HFFc6 (cell line): ENCODE results near the gene SHISA5. TPM values are rescaled to one million over a fixed set of nuclear protein-coding genes. Genes with fewer than 3 reads are reported as not detected.

Experiments used
- DNase-seq: peaks from one replicate; pipeline ENCODE4 v3.0.0-alpha.2; 2018
- H3K27ac Mint-ChIP-seq: 2 replicates; pipeline ENCODE4 v1.8.0; 2020; ENCODE audit warnings: mild to moderate bottlenecking, mixed read lengths
- H3K27me3 Mint-ChIP-seq: 2 replicates; pipeline ENCODE4 v1.8.0; 2021; ENCODE audit warnings: mild to moderate bottlenecking, moderate library complexity, mixed read lengths; ENCODE audit not compliant: insufficient read depth
- H3K36me3 Mint-ChIP-seq: 2 replicates; pipeline ENCODE4 v1.8.0; 2021; ENCODE audit warnings: low read depth, mixed read lengths
- H3K4me1 Mint-ChIP-seq: 2 replicates; pipeline ENCODE4 v1.8.0; 2020; ENCODE audit warnings: low read depth, mixed read lengths
- H3K4me3 Mint-ChIP-seq: 2 replicates; pipeline ENCODE4 v1.8.0; 2020; ENCODE audit warnings: mild to moderate bottlenecking, moderate library complexity, mixed read lengths
- H3K9me3 Mint-ChIP-seq: 2 replicates; pipeline ENCODE4 v1.8.0; 2020; ENCODE audit warnings: mild to moderate bottlenecking, mixed read lengths
- total RNA-seq, 6 experiments: library from RNA; stranded (reverse); fragmentation: NEBNext Ultra II Directional; extraction: Animal tissue kit (Norgen Biotek cat#: 25700); gene quantifications; 2 replicates in 1 of 6; 3 replicates in 5 of 6; pipeline ENCODE4 v1.2.3, GENCODE V29; 2021
- TF ChIP-seq, protein P1 (sequence below): fragments of 200-600 bp; sonication (generic); IDR thresholded peaks from 2 replicates; pipeline ENCODE4 v1.5.0; 2021; ENCODE audit warnings: antibody characterized with exemption, mild to moderate bottlenecking

SHISA5 gene
- total RNA-seq, 6 experiments from 2014 or later = 266 to 286 (median 277) TPM

DNA sequence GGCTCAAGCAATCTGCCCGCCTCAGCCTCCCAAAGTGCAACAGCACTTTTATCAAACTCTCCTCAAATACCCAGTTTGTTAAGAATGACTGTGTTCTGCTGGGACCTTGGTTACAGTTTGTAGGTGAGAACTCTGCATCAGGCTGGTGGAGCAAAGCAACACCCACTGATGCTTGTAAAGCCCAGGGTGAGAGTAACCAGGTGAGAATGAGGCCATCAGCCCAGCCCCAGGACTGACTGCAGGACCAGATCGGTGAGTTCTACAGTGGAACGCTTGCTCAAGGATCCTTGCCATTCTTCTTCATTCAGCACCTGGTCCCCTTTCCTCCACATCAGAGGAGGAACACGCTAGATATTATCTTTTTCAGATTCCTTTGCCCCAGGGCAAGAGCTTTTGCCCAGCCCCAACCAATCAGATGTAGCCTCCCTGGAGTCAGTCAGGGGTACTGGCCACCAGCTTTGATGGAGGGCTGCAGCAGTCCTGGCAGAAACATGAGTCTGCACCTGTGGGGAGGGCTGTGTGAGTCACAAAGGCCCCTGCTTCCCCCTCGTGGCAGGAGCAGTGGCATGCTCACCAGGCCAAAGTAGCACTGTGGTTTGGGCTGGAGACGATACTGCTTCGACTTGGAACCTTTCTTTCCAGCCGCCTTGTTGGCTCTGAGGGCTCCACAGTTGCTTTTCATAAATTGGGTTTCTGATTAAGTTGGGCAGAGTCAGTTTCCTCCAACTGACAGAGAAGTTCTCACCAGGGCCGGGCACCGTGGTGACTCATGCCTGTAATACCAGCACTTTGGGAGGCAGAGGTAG, 3.5 kb upstream of the SHISA5 start:
- peak overlapping the region; percentile 72 for H3K27ac Mint-ChIP-seq

DNA sequence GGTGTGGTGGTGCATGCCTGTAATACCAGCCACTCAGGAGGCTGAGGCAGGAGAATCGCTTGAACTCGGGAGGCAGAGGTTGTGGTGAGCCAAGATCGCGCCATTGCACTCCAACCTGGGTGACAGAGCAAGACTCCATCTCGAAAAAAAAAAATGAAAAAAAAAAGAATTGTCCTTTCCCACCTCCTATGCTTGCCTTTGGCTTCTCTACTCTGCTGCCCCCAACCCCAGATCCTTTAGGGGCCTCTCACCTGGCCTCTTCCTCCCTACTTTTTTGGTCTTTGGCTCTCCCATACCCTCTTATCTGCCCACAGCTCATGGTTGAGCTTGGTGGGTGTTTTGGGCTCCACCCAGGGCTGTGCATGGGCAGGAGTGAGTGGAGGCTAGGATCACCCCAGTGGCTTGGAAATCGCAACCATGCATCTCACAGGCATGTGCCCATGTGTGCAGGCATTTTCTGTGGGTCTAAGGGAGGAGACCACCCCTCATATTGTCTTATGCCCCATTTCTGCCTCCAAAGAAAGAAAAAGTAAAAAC, 2.1 kb upstream of the SHISA5 start:
- Mint-ChIP-seq H3K27ac (no peak overlapping the region; the same call in 1 of the 2 replicates), H3K4me1 (peaks cover 43% of the 10 kb centered on the region), H3K36me3 (no peaks in the 10 kb centered on the region), H3K27me3 (peaks cover 1% of the 10 kb centered on the region; the same call in 1 of the 2 replicates), H3K4me3 (no peak overlapping the region), H3K9me3 (no peaks in the 10 kb centered on the region)
- DNase-seq = no peak
- TF ChIP-seq, protein P1, sequence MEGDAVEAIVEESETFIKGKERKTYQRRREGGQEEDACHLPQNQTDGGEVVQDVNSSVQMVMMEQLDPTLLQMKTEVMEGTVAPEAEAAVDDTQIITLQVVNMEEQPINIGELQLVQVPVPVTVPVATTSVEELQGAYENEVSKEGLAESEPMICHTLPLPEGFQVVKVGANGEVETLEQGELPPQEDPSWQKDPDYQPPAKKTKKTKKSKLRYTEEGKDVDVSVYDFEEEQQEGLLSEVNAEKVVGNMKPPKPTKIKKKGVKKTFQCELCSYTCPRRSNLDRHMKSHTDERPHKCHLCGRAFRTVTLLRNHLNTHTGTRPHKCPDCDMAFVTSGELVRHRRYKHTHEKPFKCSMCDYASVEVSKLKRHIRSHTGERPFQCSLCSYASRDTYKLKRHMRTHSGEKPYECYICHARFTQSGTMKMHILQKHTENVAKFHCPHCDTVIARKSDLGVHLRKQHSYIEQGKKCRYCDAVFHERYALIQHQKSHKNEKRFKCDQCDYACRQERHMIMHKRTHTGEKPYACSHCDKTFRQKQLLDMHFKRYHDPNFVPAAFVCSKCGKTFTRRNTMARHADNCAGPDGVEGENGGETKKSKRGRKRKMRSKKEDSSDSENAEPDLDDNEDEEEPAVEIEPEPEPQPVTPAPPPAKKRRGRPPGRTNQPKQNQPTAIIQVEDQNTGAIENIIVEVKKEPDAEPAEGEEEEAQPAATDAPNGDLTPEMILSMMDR = no peak

More for the DNA sequence above, 3.5 kb upstream of the SHISA5 start:
- Mint-ChIP-seq H3K4me3 (no peak overlapping the region), H3K9me3 (no peaks in the 10 kb centered on the region), H3K27me3 (peaks cover 2% of the 10 kb centered on the region; the same call in 1 of the 2 replicates), H3K36me3 (no peaks in the 10 kb centered on the region), H3K4me1 (peaks cover 33% of the 10 kb centered on the region)
- peak; percentile 58 for DNase-seq
- TF ChIP-seq, protein P1 = peak; percentile 63

DNA sequence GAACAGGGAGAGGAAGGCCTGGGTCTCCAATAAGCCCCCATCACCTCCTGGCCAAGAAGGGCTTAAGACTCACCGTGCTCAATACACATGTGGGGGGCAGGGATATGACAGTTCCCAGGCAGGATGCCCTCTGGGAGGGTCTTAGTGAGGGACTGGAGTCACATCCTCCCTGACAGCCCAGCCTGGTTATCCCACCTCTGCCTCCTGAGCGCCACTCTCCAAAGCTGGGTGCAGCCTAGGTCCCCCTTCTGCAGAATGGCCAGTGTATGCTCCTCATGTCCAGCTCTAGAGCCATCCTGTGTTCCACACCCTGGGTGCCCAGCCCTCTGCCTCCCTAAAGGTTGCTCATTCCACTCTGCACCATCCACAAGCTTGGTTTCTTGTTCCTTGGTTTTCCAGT, 1.2 kb upstream of the SHISA5 start:
- Mint-ChIP-seq H3K36me3 (no peaks in the 10 kb centered on the region), H3K4me3 (peak overlapping the region; percentile 9; the same call in 1 of the 2 replicates), H3K27me3 (peaks cover 1% of the 10 kb centered on the region; the same call in 1 of the 2 replicates), H3K4me1 (peaks cover 43% of the 10 kb centered on the region), H3K27ac (peak overlapping the region; percentile 67), H3K9me3 (no peaks in the 10 kb centered on the region)
- DNase-seq = no peak
- TF ChIP-seq, protein P1 = no peak

DNA sequence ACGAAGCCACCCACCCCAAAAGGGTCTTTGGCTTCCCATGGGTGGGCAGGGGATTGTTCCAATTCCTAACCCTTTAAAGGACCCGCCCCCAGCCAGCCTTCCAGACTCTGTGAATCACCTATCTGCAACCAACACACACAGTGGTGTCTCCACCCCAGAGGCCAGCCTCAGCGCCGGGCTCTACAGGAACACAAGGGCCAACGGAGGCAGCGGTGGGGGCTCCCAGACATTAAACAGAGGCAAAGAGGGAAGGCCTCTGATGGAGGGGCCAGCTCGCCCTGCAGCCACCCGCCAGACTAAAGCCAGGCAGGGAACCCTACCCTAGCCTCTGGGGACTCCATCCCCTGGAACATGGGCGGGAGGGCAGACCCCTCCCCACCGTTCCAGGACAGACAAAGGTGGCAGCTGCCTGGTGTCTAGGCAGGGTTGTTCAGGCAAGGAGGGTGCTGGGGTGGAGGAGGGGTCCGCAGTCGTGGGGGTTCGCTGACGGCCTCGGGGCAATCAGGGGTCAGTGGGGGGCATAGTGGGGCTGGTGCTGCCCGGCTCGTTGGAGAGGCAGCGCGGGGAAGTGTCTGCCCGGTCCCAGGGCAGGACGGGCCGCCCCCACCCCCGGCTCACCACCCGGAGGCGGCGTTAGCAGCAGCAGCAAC, 448 bp downstream of the SHISA5 start:
- peak; percentile 32 for DNase-seq
- Mint-ChIP-seq H3K9me3 (no peaks in the 10 kb centered on the region), H3K4me3 (peak overlapping the region; percentile 89), H3K27me3 (peaks cover 1% of the 10 kb centered on the region; the same call in 1 of the 2 replicates), H3K36me3 (peaks cover 2% of the 10 kb centered on the region), H3K4me1 (peaks cover 43% of the 10 kb centered on the region), H3K27ac (peak overlapping the region; percentile 84)
- TF ChIP-seq, protein P1 = no peak

DNA sequence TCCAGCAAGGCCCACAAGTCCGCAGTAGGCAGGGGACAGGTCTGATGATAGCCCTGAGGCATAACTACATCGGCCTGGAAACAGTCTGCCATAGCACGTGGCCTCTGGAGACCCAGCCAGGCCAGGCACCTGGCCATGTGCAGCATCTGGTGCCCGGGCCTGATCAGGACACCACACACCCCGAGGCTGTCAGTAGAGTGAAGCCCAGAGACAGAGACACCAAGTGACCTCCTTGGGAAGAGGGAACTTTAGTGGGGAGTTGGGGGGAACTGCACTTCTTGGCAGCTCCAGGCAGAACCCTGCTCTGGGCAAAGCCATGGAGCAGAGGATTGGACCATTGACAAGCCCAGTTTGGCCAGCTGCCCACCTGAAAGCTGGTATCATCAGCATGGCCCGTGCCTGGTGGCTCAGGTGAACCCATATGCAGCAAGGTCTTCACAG, 1.2 kb downstream of the SHISA5 start:
- Mint-ChIP-seq H3K36me3 (peaks cover 10% of the 10 kb centered on the region), H3K4me3 (peak overlapping the region; percentile 89), H3K27ac (peak overlapping the region; percentile 84), H3K4me1 (peaks cover 39% of the 10 kb centered on the region), H3K9me3 (no peaks in the 10 kb centered on the region), H3K27me3 (peaks cover 1% of the 10 kb centered on the region; the same call in 1 of the 2 replicates)
- TF ChIP-seq, protein P1 = no peak
- no peak for DNase-seq
